HepG2 (cell line): ENCODE results near the gene DROSHA. TPM values are rescaled to one million over a fixed set of nuclear protein-coding genes. Genes with fewer than 3 reads are reported as not detected.

Experiments
- ATAC-seq: fragments of 200-7000 bp; cut with Tn5 transposase; 3 replicates; pipeline ENCODE4 v1.9.1; 2020; ENCODE audit warnings: mild to moderate bottlenecking, moderate library complexity
- BruUV-seq: library from RNA; stranded (reverse); fragments of 400-500 nt; replicated peaks from 2 replicates; lab custom pipeline; 2021; lab: Mats Ljungman, UMichigan
- CTCF ChIA-PET: fragments of 300-600 bp; formaldehyde crosslinking; extraction: SDS; loops from one replicate; lab custom pipeline; 2021; ENCODE audit warnings: low total read pairs, inconsistent platforms, low intra/inter-chr PET ratio; lab: Yijun Ruan, JAX
- POLR2A ChIA-PET: fragments of 350-600 bp; sonication (Branson Sonifier 250); formaldehyde crosslinking; loops from one replicate; lab custom pipeline; 2020; ENCODE audit warnings: antibody characterized with exemption, inconsistent platforms; lab: Yijun Ruan, JAX
- DNase-seq: peaks from one replicate; pipeline ENCODE4 v3.0.0-alpha.2; 2015; ENCODE audit warnings: low spot score
- FAIRE-seq: peaks from 3 replicates; lab custom pipeline; 2011; peaks lifted over from hg19 to GRCh38; lab: Jason Lieb, UNC
- H2AFZ ChIP-seq: one replicate; pipeline ENCODE4 v1.6.1; 2011; ENCODE audit warnings: low read length, inconsistent platforms
- H3K27ac ChIP-seq: fragments of 300-600 bp; 3 replicates; pipeline ENCODE4 v1.8.0; 2011; ENCODE audit warnings: mixed run types, mild to moderate bottlenecking, mixed read lengths, low read length, inconsistent platforms; ENCODE audit not compliant: insufficient read depth; ENCODE audit errors: extremely low read length
- H3K27me3 ChIP-seq, 2 experiments: fragments of 200-600 bp in 1 of 2; 2 replicates in 1 of 2; 3 replicates in 1 of 2; pipeline versions ENCODE4 v1.6.0 to v1.8.0; 2011; ENCODE audit warnings: low read length in 2 of 2, mild to moderate bottlenecking in 2 of 2, moderate library complexity in 2 of 2, inconsistent platforms in 1 of 2; ENCODE audit not compliant: insufficient read depth in 2 of 2, control insufficient read depth in 1 of 2
- H3K36me3 ChIP-seq, 2 experiments: fragments of 200-600 bp in 1 of 2; replicated peaks in 1 of 2; 2 replicates in 1 of 2; 3 replicates in 1 of 2; pipeline versions ENCODE4 v1.5.1 to v1.8.0; 2011; ENCODE audit warnings: low read length in 2 of 2, inconsistent platforms in 1 of 2; ENCODE audit not compliant: insufficient read depth in 2 of 2, control insufficient read depth in 1 of 2
- H3K4me1 ChIP-seq: 2 replicates; pipeline ENCODE4 v1.5.1; 2012; ENCODE audit warnings: low read length, inconsistent platforms; ENCODE audit not compliant: insufficient read depth
- H3K4me2 ChIP-seq: 2 replicates; pipeline ENCODE4 v1.6.0; 2011; ENCODE audit warnings: low read depth, low read length, inconsistent platforms
- H3K4me3 ChIP-seq, 3 experiments: fragments of 200-600 bp in 1 of 3; sonication (generic), shearing (Covaris generic) in 1 of 3; replicated peaks in 1 of 3; 2 replicates each; pipeline ENCODE4 v1.5.1; 2011 to 2016; ENCODE audit warnings: low read length in 3 of 3, inconsistent platforms in 2 of 3, low read depth in 2 of 3, mild to moderate bottlenecking in 2 of 3, control low read depth in 1 of 3, mixed read lengths in 1 of 3; ENCODE audit not compliant: insufficient read depth in 1 of 3
- H3K79me2 ChIP-seq: one replicate; pipeline ENCODE4 v1.6.1; 2011; ENCODE audit warnings: low read length, inconsistent platforms; ENCODE audit not compliant: insufficient read depth
- H3K9ac ChIP-seq: 2 replicates; pipeline ENCODE4 v1.6.0; 2011; ENCODE audit warnings: mild to moderate bottlenecking, low read depth, low read length, inconsistent platforms; ENCODE audit not compliant: insufficient read depth
- H3K9me3 ChIP-seq: 2 replicates; pipeline ENCODE4 v1.5.1; 2012; ENCODE audit warnings: mild to moderate bottlenecking, low read length
- H4K20me1 ChIP-seq: 2 replicates; pipeline ENCODE4 v1.6.0; 2011; ENCODE audit warnings: inconsistent platforms, mild to moderate bottlenecking, low read length, moderate library complexity; ENCODE audit not compliant: insufficient read depth
- ZNF281 ChIP-seq: sonication (generic); formaldehyde crosslinking; IDR thresholded peaks from 2 replicates; pipeline ENCODE4 v1.4.0; 2020; ENCODE audit warnings: missing genetic modification reagents, borderline replicate concordance
- ZNF720 ChIP-seq: sonication (generic); formaldehyde crosslinking; IDR thresholded peaks from 2 replicates; pipeline ENCODE4 v1.4.0; 2020; ENCODE audit warnings: missing genetic modification reagents
- ZNF768 ChIP-seq: sonication (generic); formaldehyde crosslinking; IDR thresholded peaks from 2 replicates; pipeline ENCODE4 v1.4.0; 2020; ENCODE audit warnings: missing genetic modification reagents
- ZNF788 ChIP-seq: sonication (generic); formaldehyde crosslinking; IDR thresholded peaks from 2 replicates; pipeline ENCODE4 v1.5.0; 2020; ENCODE audit warnings: mild to moderate bottlenecking, missing genetic modification reagents, borderline replicate concordance
- WGBS: methylation state at CpG from one replicate; pipeline ENCODE4 v1.1.6; 2017; ENCODE audit warnings: low lambda C conversion rate; 5-methylcytosine and 5-hydroxymethylcytosine counted together
- in situ Hi-C: cut with HindIII; loops from 2 replicates; pipeline ENCODE4 v1.10.0; 2017; ENCODE audit warnings: low pct_unique_long_range_greater_than_20kb; ENCODE audit not compliant: extremely low pct_ligation_motif_present
- intact Hi-C: fragments of 100-400 bp; cut with micrococcal nuclease; formaldehyde crosslinking; loops from one replicate; pipeline ENCODE4 v1.10.0; 2022; ENCODE audit not compliant: unreplicated experiment
- polyA plus RNA-seq, 8 experiments: library from polyadenylated mRNA; depleted of rRNA in 3 of 8; stranded (reverse) in 7 of 8; unstranded in 1 of 8; fragments of >200 nt; fragmentation: Illumina TruSeq in 4 of 8; extraction: Trizol in 4 of 8; gene quantifications; 2 replicates each; pipeline versions ENCODE4 v1.2.1 to v1.2.3, GENCODE V29; 2011 to 2016; ENCODE audit warnings: low read depth in 4 of 8, missing spikeins in 1 of 8, mixed read lengths in 1 of 8; ENCODE audit not compliant: insufficient read depth in 1 of 8
- total RNA-seq, 5 experiments: library from RNA; depleted of rRNA; stranded (reverse); fragments of >200 nt; fragmentation: Illumina TruSeq; extraction: Trizol; gene quantifications; 2 replicates each; pipeline ENCODE4 v1.2.3, GENCODE V29; 2016; ENCODE audit warnings: low read depth in 1 of 5

Gene DROSHA
- total and polyA plus RNA-seq, 2 of the 13 experiments (the other 11 are each of a cell fraction or from before 2014, with no cell fraction given): 22.3 to 29.4 TPM

- Histone ChIP-seq H3K9me3 (no peaks in the 10 kb centered on the region), H3K27me3 (peaks cover 1 to 26% of the 10 kb centered on the region in 2 experiments; a peak in 3 of 5 replicates), H3K4me3 (no peak overlapping the region), H3K9ac (no peak overlapping the region), H3K4me2 (no peak overlapping the region), H3K79me2 (no peaks in the 10 kb centered on the region), H3K27ac (no peak overlapping the region), H3K36me3 (no peaks in the 10 kb centered on the region), H2AFZ (no peak overlapping the region), H3K4me1 (no peaks in the 10 kb centered on the region), H4K20me1 (no peaks in the 10 kb centered on the region)
- in situ Hi-C loops: no loop called here
- TF ChIP-seq ZNF768 (CRISPR knock-in tag): peak; percentile 44; the same call in 1 of the 2 replicates
- TF ChIP-seq ZNF281 (CRISPR knock-in tag): no peak
- intact Hi-C loops: no loop called here
- DNase-seq (no peak), FAIRE-seq (no peak), ATAC-seq (no peak)
- BruUV-seq: no TSS peak
- ChIA-PET CTCF (no interaction called here), POLR2A (no interaction called here)
Observed at GRCh38 chr5:31378136-31378535, 153.8 kb downstream of the DROSHA start.

- FAIRE-seq (no peak), ATAC-seq (no peak)
- POLR2A ChIA-PET: no interaction called here
- in situ Hi-C loops: no loop called here
- H3K4me3 ChIP-seq: no peak overlapping the region
- 43% methylated on average over 6 of the region's 6 CpGs for WGBS
- no peaks in the 10 kb centered on the region for H3K79me2 ChIP-seq
- H4K20me1 ChIP-seq: no peaks in the 10 kb centered on the region
- no peaks in the 10 kb centered on the region for H3K4me1 ChIP-seq
- H3K4me2 ChIP-seq: no peak overlapping the region
- no peaks in the 10 kb centered on the region for H3K9me3 ChIP-seq
- TF ChIP-seq ZNF720: no peak
- no peak for TF ChIP-seq ZNF788 (CRISPR knock-in tag)
- TF ChIP-seq, all 625 proteins: peak for 0
- intact Hi-C loops: no loop called here
- DNase-seq: no peak
- peaks cover 1 to 21% of the 10 kb centered on the region in 2 experiments; a peak in 3 of 5 replicates for H3K27me3 ChIP-seq
- no peak overlapping the region for H3K9ac ChIP-seq
- no peaks in the 10 kb centered on the region for H3K36me3 ChIP-seq
- no peak overlapping the region for H2AFZ ChIP-seq
- no TSS peak for BruUV-seq
- CTCF ChIA-PET: no interaction called here
- H3K27ac ChIP-seq: no peak overlapping the region
Observed at GRCh38 chr5:31377274-31377946, 154.5 kb downstream of the DROSHA start.
